C4-2B (cell line): ENCODE measurements around the gene MCU.

Source experiments
- H3K27ac ChIP-seq: fragments of 450-650 bp; 2 replicates; pipeline ENCODE4 v1.5.1; 2017
- ZFX ChIP-seq: fragments of 450-650 bp; IDR thresholded peaks from 2 replicates; pipeline ENCODE4 v1.6.1; 2017
- TF ChIP-seq, protein P1 (sequence below): fragments of 450-650 bp; conservative IDR thresholded peaks from 2 replicates; pipeline ENCODE4 v1.5.1; 2017; ENCODE audit warnings: mild to moderate bottlenecking

The MCU gene

DNA sequence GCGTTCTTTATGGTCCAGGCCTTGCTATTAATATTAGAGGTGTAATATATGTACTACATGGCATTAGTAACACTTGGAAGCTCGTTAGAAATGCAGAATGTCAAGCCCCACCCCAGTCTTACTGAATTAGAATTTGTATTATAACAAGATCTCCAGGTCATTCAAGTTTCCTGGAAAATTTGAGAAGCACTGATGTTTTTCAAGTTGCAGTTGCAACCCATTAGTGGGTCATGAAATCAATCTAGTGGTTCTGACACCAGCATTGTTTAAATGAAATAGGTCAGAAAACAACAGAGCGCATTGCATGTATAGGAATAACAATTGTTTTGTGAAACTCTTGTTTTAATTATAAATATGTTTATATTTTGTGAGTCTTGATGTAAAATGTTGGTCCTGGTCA is 37.2 kb upstream of the MCU start:
- no peak overlapping the region for H3K27ac ChIP-seq
- no peak for TF ChIP-seq ZFX
- TF ChIP-seq, protein P1, sequence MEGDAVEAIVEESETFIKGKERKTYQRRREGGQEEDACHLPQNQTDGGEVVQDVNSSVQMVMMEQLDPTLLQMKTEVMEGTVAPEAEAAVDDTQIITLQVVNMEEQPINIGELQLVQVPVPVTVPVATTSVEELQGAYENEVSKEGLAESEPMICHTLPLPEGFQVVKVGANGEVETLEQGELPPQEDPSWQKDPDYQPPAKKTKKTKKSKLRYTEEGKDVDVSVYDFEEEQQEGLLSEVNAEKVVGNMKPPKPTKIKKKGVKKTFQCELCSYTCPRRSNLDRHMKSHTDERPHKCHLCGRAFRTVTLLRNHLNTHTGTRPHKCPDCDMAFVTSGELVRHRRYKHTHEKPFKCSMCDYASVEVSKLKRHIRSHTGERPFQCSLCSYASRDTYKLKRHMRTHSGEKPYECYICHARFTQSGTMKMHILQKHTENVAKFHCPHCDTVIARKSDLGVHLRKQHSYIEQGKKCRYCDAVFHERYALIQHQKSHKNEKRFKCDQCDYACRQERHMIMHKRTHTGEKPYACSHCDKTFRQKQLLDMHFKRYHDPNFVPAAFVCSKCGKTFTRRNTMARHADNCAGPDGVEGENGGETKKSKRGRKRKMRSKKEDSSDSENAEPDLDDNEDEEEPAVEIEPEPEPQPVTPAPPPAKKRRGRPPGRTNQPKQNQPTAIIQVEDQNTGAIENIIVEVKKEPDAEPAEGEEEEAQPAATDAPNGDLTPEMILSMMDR, result no peak

DNA sequence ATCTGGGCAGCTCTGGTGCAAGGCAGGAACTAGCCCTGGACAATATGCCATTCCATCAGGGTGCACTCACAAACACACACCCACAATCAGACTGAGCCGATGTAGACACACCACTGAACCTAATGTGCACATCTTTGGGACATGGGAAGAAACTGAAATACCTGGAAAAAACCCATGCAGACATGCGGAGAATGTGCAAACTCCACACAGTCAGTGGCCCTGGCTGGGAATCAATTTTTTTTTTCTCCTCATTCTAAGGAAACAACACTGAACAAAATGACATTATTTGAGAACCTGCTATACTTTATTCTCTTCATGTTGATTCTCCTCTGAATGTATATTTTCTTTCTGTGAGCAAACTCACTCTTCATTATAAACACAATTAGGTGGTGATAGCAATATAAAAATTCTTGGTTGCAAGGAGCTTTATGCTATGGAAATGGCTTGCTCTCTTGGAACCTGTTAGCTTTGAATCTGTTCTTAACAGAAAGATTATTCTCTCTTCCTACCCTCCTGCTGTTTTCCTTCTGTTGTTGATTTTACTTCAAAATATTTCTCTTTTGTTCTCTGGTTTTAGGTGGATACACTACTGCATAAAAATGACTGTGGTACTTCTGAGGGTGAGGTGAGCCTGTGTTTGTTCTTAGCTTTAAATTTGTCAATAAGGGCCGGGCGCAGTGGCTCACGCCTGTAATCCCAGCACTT is 33.1 kb upstream of the MCU start:
- no peak for TF ChIP-seq ZFX
- TF ChIP-seq, protein P1, result no peak
- H3K27ac ChIP-seq, result no peak overlapping the region

DNA sequence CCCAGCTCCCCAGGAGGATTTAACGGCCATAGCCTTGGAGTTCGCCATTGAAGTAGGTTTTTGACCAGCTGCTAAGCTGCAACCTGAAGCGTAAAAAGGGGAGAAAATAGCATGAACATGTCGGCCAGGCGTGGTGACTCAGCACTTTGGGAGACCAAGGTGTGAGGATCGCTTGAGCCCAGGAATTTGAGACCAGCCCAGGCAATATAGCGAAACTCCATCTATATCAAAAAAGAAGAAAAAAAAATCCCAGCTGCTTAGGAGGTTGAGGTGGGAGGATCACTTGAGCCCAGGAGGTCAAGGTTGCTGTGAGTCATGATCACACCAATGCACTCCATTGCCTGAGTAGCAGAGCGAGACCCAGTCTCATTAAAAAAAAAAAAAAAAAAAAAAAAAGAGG is 32.2 kb upstream of the MCU start:
- TF ChIP-seq ZFX, result no peak
- TF ChIP-seq, protein P1, result no peak
- no peak overlapping the region for H3K27ac ChIP-seq

DNA sequence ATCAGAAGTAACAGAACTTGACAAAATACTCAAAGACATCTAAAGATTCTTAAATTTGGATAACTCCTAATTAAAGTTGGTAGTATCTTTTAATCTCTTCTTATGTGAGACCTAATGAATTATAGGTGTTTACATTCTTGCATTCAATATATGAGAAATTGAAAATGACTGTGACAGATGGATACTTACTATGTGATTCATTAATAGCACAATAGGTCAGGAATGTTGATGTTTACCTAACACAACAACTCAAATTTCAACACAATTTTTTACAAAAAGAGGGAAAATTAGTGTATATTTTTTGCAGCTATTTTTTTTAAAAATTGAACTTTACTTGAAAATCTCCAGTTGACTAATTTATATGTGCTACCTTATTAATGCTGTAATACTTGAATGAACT is 31.7 kb upstream of the MCU start:
- TF ChIP-seq ZFX, result no peak
- TF ChIP-seq, protein P1, result no peak
- H3K27ac ChIP-seq, result no peak overlapping the region

DNA sequence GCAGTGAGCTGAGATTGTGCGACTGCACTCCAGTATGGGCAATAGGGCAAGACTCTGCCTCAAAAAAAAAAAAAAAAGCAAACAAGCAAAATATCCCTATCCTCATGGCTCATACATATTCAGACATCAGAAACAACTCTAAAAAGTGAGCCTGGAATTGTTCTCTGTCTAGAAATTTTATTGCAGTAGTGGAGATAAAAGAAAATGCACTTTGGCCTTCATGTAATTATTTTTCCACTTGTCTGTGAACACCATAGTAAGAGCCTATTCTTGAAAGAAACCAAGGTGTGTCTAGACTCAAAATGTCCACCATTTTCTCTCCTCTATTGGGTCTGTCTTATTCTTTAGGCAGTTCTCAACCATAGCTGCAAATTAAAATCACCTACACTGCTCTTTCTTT is 30.5 kb upstream of the MCU start:
- no peak for TF ChIP-seq ZFX
- TF ChIP-seq, protein P1, result no peak
- no peak overlapping the region for H3K27ac ChIP-seq

DNA sequence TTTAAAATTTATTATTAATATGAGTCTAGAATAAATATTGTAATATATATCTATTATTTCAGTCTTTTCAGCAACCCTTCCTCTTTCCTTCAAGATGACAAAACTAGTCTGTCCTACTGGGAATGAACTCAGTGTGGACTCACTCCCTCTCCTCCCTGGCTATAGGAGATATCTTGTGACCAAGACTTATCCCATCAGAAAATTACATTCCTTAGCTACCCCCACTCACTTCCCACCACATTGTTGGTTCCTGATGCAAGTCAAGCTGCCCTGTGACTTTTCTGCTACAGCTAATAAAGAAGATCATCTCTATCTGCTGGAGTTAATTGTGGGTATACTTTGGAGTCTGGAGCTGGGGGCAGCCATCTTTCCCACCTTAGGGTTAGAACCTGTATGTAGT is 28.0 kb upstream of the MCU start:
- H3K27ac ChIP-seq, result no peak overlapping the region
- TF ChIP-seq, protein P1, result no peak
- TF ChIP-seq ZFX, result no peak

DNA sequence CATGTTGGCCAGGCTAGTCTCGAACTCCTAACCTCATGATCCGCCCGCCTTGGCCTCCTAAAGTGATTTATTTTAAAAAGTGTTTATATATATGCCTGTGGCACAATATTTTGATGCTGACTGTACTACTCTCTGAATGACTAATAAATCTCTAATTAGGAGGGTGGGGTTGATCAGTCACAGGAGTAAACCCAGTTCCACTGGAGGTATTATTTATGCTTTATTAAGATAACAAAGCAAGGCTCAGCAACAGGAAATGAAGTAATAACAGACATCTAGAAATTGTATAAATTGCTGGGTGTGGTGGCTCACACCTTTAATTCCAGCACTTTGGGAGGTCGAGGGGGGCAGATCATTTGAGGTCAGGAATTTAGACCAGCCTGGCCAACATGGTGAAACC is 26.0 kb upstream of the MCU start:
- H3K27ac ChIP-seq, result no peak overlapping the region
- TF ChIP-seq, protein P1, result no peak
- TF ChIP-seq ZFX, result no peak
